ENCODE results near the gene TRIM52.

- TF ChIP-seq CTCF (IDR thresholded peaks at IDR 0.05 in 8 of 11, conservative IDR thresholded peaks at IDR 0.05 in 3 of 11) = no peak
- no peak for TF ChIP-seq POLR2AphosphoS5 (IDR thresholded peaks at IDR 0.05)
- no peak for TF ChIP-seq POLR2A (IDR thresholded peaks at IDR 0.05)
Observed at GRCh38 chr5:181271081-181271480, 10.1 kb upstream of the TRIM52 start.
